SH-SY5Y (cell line): ENCODE measurements around the gene MAPK6.

Experiments used
- GATA2 ChIP-seq: IDR thresholded peaks from 2 replicates; pipeline ENCODE4 v1.6.1; 2011; ENCODE audit warnings: mild to moderate bottlenecking, low read depth, low read length
- GATA3 ChIP-seq: IDR thresholded peaks from 2 replicates; pipeline ENCODE4 v1.6.1; 2011; ENCODE audit warnings: low read depth, mild to moderate bottlenecking, low read length, moderate library complexity

GRCh38 chr15:52012210-52012609 lies 6.8 kb upstream of the MAPK6 start:
- TF ChIP-seq GATA2 = no peak
- TF ChIP-seq GATA3 = no peak
